Mesodermal cell (in vitro differentiated cells): ENCODE measurements around the gene UBTD2.

Experiments used
- H3K27ac ChIP-seq: 2 replicates; pipeline ENCODE4 v1.7.0; 2013; ENCODE audit warnings: mild to moderate bottlenecking, low read depth, low read length, moderate library complexity; ENCODE audit not compliant: severe bottlenecking
- H3K36me3 ChIP-seq: 2 replicates; pipeline ENCODE4 v1.7.1; 2013; ENCODE audit warnings: mild to moderate bottlenecking, low read length, moderate library complexity; ENCODE audit not compliant: control insufficient read depth, insufficient read depth
- H3K4me1 ChIP-seq: one replicate; pipeline ENCODE4 v1.7.1; 2013; ENCODE audit warnings: mild to moderate bottlenecking, low read length; ENCODE audit not compliant: insufficient read depth, control insufficient read depth, poor library complexity, severe bottlenecking
- H3K4me3 ChIP-seq: 2 replicates; pipeline ENCODE4 v1.7.0; 2013; ENCODE audit warnings: low read length, control low read depth, mild to moderate bottlenecking; ENCODE audit not compliant: insufficient read depth, poor library complexity, severe bottlenecking; ENCODE audit errors: extremely low read depth
- H3K9me3 ChIP-seq: 2 replicates; pipeline ENCODE4 v1.7.1; 2013; ENCODE audit warnings: mild to moderate bottlenecking, low read length, moderate library complexity; ENCODE audit not compliant: control insufficient read depth
- WGBS, 2 experiments: methylation state at CpG; one replicate each; pipeline ENCODE4 v1.1.5; 2013; ENCODE audit warnings: missing lambda C conversion rate in 2 of 2; ENCODE audit not compliant: insufficient coverage in 2 of 2; 5-methylcytosine and 5-hydroxymethylcytosine counted together

UBTD2 gene

GRCh38 chr5:172168311-172168710, 115.3 kb downstream of the UBTD2 start:
- Histone ChIP-seq H3K4me3 (no peak overlapping the region), H3K9me3 (no peaks in the 10 kb centered on the region), H3K4me1 (peaks cover 24% of the 10 kb centered on the region), H3K36me3 (peaks cover 17% of the 10 kb centered on the region), H3K27ac (peak overlapping the region; percentile 45)
- WGBS, 2 experiments: 79 to 88% methylated on average over 8 of the region's 8 CpGs

GRCh38 chr5:172167895-172168294, 115.7 kb downstream of the UBTD2 start:
- WGBS, 2 experiments: 87 to 94% methylated on average over 7 of the region's 7 CpGs
- Histone ChIP-seq H3K9me3 (no peaks in the 10 kb centered on the region), H3K4me1 (peaks cover 21% of the 10 kb centered on the region), H3K4me3 (no peak overlapping the region), H3K36me3 (peaks cover 17% of the 10 kb centered on the region), H3K27ac (peak overlapping the region; percentile 45)

- Histone ChIP-seq H3K27ac (no peak overlapping the region), H3K9me3 (no peaks in the 10 kb centered on the region), H3K36me3 (peaks cover 15% of the 10 kb centered on the region), H3K4me3 (no peak overlapping the region), H3K4me1 (peaks cover 27% of the 10 kb centered on the region)
- WGBS, 2 experiments: 91 to 97% methylated on average over 11 of the region's 16 CpGs
These were observed 117.3 kb downstream of the UBTD2 start for GRCh38 chr5:172166030-172166826.

- Histone ChIP-seq H3K36me3 (peaks cover 8% of the 10 kb centered on the region), H3K4me3 (no peak overlapping the region), H3K9me3 (no peaks in the 10 kb centered on the region), H3K27ac (peak overlapping the region; percentile 23), H3K4me1 (peaks cover 27% of the 10 kb centered on the region)
- WGBS, 2 experiments: 64 to 72% methylated on average over 4 of the region's 7 CpGs
These were observed 118.1 kb downstream of the UBTD2 start for GRCh38 chr5:172165465-172165864.

- peak overlapping the region; percentile 23 for H3K27ac ChIP-seq
- H3K4me1 ChIP-seq: peaks cover 27% of the 10 kb centered on the region
- peaks cover 8% of the 10 kb centered on the region for H3K36me3 ChIP-seq
- no peak overlapping the region for H3K4me3 ChIP-seq
- 91 to 93% methylated on average over 8 to 13 of the region's 13 CpGs for WGBS, 2 experiments
- no peaks in the 10 kb centered on the region for H3K9me3 ChIP-seq
These were observed 118.8 kb downstream of the UBTD2 start for GRCh38 chr5:172164769-172165212.

- Histone ChIP-seq H3K27ac (no peak overlapping the region), H3K4me3 (no peak overlapping the region), H3K9me3 (no peaks in the 10 kb centered on the region), H3K36me3 (peaks cover 15% of the 10 kb centered on the region), H3K4me1 (peaks cover 21% of the 10 kb centered on the region)
- WGBS, 2 experiments: 56 to 71% methylated on average over 4 of the region's 4 CpGs
These were observed 120.2 kb downstream of the UBTD2 start for GRCh38 chr5:172163346-172163745.

GRCh38 chr5:172162987-172163343, 120.6 kb downstream of the UBTD2 start:
- no peaks in the 10 kb centered on the region for H3K9me3 ChIP-seq
- H3K4me3 ChIP-seq: no peak overlapping the region
- 76 to 100% methylated on average over 2 to 3 of the region's 5 CpGs for WGBS, 2 experiments
- peaks cover 19% of the 10 kb centered on the region for H3K36me3 ChIP-seq
- no peak overlapping the region for H3K27ac ChIP-seq
- H3K4me1 ChIP-seq: peaks cover 19% of the 10 kb centered on the region

GRCh38 chr5:172162323-172162986, 121.1 kb downstream of the UBTD2 start:
- no peak overlapping the region for H3K27ac ChIP-seq
- no peak overlapping the region for H3K4me3 ChIP-seq
- H3K36me3 ChIP-seq: peaks cover 24% of the 10 kb centered on the region
- WGBS, 2 experiments: 97 to 100% methylated on average over 4 to 5 of the region's 5 CpGs
- peaks cover 19% of the 10 kb centered on the region for H3K4me1 ChIP-seq
- H3K9me3 ChIP-seq: no peaks in the 10 kb centered on the region

GRCh38 chr5:172160506-172160905, 123.1 kb downstream of the UBTD2 start:
- WGBS, 2 experiments: 95 to 98% methylated on average over 4 to 9 of the region's 9 CpGs

More at GRCh38 chr5:172160506-172160905, 123.1 kb downstream of the UBTD2 start:
- Histone ChIP-seq H3K36me3 (peaks cover 29% of the 10 kb centered on the region), H3K27ac (no peak overlapping the region), H3K4me1 (peaks cover 17% of the 10 kb centered on the region), H3K4me3 (no peak overlapping the region), H3K9me3 (no peaks in the 10 kb centered on the region)
